ENCODE data around the gene MLYCD.

DNA sequence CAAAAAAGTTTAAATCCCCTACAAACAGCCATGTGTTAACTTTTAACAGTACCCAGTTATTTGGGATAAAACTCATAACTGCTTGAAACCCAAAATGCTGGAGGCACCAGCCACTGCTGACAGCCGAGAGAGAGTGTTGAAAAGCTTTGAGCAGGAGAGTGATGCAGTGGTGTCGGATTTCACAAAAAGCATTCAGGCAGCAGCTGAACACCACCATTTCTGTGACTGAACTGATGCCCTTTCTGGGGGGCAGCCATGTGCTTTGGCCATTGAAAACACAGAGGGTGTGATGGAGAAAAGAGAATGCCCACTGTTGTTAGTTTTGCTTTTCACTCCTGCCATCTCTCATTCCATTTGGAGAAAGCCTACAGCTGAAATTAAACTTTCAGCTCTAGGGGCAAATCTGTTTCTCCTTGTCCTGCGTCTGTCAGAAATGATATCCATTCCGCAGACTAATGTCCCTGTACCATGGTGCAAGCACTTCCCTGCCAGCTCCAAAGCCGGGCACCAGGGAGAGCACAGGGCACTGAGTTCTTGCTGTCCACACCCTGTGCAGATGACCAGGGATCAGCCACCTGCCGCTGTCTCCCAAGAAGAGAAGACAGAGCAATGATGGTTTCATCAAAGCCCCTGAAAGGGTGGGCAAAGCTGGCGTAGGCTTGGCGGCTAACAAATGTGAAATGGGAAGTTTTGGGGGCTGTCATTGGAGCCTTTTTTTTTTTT lies 16.6 kb upstream of the MLYCD start:
- TF ChIP-seq, protein P1, sequence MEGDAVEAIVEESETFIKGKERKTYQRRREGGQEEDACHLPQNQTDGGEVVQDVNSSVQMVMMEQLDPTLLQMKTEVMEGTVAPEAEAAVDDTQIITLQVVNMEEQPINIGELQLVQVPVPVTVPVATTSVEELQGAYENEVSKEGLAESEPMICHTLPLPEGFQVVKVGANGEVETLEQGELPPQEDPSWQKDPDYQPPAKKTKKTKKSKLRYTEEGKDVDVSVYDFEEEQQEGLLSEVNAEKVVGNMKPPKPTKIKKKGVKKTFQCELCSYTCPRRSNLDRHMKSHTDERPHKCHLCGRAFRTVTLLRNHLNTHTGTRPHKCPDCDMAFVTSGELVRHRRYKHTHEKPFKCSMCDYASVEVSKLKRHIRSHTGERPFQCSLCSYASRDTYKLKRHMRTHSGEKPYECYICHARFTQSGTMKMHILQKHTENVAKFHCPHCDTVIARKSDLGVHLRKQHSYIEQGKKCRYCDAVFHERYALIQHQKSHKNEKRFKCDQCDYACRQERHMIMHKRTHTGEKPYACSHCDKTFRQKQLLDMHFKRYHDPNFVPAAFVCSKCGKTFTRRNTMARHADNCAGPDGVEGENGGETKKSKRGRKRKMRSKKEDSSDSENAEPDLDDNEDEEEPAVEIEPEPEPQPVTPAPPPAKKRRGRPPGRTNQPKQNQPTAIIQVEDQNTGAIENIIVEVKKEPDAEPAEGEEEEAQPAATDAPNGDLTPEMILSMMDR (IDR thresholded peaks at IDR 0.05; ENCODE audit: low read depth, low read length, missing input control) = no peak
- TF ChIP-seq, protein P2, sequence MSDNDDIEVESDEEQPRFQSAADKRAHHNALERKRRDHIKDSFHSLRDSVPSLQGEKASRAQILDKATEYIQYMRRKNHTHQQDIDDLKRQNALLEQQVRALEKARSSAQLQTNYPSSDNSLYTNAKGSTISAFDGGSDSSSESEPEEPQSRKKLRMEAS (IDR thresholded peaks at IDR 0.05) = no peak
- TF ChIP-seq EGR1 (IDR thresholded peaks at IDR 0.05; ENCODE audit: low read depth in 2 of 2) (no peak), GABPA (IDR thresholded peaks at IDR 0.05 in 1 of 2, conservative IDR thresholded peaks at IDR 0.05 in 1 of 2) (no peak), NR2F2 (IDR thresholded peaks at IDR 0.05) (no peak), RAD21 (IDR thresholded peaks at IDR 0.05) (no peak), TAF1 (conservative IDR thresholded peaks at IDR 0.05) (no peak), YY1 (IDR thresholded peaks at IDR 0.05) (no peak), FOXA1 (IDR thresholded peaks at IDR 0.05) (no peak), JUND (IDR thresholded peaks at IDR 0.05) (no peak)
- TF ChIP-seq, protein P3, sequence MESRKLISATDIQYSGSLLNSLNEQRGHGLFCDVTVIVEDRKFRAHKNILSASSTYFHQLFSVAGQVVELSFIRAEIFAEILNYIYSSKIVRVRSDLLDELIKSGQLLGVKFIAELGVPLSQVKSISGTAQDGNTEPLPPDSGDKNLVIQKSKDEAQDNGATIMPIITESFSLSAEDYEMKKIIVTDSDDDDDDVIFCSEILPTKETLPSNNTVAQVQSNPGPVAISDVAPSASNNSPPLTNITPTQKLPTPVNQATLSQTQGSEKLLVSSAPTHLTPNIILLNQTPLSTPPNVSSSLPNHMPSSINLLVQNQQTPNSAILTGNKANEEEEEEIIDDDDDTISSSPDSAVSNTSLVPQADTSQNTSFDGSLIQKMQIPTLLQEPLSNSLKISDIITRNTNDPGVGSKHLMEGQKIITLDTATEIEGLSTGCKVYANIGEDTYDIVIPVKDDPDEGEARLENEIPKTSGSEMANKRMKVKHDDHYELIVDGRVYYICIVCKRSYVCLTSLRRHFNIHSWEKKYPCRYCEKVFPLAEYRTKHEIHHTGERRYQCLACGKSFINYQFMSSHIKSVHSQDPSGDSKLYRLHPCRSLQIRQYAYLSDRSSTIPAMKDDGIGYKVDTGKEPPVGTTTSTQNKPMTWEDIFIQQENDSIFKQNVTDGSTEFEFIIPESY (IDR thresholded peaks at IDR 0.05) = no peak
- TF ChIP-seq, protein P4, sequence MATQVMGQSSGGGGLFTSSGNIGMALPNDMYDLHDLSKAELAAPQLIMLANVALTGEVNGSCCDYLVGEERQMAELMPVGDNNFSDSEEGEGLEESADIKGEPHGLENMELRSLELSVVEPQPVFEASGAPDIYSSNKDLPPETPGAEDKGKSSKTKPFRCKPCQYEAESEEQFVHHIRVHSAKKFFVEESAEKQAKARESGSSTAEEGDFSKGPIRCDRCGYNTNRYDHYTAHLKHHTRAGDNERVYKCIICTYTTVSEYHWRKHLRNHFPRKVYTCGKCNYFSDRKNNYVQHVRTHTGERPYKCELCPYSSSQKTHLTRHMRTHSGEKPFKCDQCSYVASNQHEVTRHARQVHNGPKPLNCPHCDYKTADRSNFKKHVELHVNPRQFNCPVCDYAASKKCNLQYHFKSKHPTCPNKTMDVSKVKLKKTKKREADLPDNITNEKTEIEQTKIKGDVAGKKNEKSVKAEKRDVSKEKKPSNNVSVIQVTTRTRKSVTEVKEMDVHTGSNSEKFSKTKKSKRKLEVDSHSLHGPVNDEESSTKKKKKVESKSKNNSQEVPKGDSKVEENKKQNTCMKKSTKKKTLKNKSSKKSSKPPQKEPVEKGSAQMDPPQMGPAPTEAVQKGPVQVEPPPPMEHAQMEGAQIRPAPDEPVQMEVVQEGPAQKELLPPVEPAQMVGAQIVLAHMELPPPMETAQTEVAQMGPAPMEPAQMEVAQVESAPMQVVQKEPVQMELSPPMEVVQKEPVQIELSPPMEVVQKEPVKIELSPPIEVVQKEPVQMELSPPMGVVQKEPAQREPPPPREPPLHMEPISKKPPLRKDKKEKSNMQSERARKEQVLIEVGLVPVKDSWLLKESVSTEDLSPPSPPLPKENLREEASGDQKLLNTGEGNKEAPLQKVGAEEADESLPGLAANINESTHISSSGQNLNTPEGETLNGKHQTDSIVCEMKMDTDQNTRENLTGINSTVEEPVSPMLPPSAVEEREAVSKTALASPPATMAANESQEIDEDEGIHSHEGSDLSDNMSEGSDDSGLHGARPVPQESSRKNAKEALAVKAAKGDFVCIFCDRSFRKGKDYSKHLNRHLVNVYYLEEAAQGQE (IDR thresholded peaks at IDR 0.05) = no peak

Measured in liver (tissue), 3 donors.